ENCODE results near the gene BNIPL. TPM values are rescaled to one million over a fixed set of nuclear protein-coding genes. Genes with fewer than 3 reads are reported as not detected.

Gene BNIPL
- total and polyA plus RNA-seq, 2 of the 13 experiments (the other 11 are each of a cell fraction or from before 2014, with no cell fraction given), result 0.40 to 1.1 TPM

DNA sequence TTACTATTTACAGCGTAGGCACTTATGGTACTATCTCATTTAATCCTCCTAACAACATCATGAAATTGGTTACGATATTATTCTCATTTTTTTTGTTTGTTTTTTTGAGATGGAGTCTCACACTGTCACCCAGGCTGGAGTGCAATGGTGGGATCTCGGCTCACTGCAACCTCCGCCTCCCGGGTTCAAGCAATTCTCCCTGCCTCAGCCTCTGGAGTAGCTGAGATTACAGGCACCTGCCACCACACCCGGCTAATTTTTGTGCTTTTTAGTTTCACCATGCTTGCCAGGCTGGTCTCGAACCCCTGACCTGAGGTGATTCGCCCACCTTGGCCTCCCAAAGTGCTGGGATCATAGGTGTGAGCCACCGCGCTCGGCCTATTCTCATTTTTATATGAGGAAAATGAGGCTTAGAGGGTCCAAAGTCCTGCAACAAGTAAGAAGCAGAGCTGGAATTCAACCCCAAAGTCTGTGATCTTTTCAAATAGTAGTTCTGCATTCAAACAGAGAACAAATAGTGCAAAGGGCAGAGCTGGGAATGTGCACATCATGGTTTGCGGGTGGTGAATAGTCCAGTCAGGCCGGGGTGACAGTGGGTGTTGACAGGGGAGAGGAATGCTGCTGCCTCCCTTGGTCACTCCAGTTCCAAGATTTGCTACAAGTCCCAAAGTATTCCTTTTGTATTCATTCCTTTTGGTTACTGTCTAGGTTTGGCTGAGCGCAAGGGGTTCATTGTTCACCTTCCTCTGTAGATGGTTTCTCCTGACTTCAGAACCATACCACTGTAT lies 23.5 kb upstream of the BNIPL start (continued):
- TF ChIP-seq HOXD1 (CRISPR knock-in tag; IDR thresholded peaks at IDR 0.05) (no peak), HNRNPUL1 (IDR thresholded peaks at IDR 0.05; ENCODE audit: low read depth, low read length) (no peak), RBM39 (IDR thresholded peaks at IDR 0.05; ENCODE audit: low read depth, low read length, poor library complexity, severe bottlenecking) (no peak), ZBTB3 (CRISPR knock-in tag; IDR thresholded peaks at IDR 0.05; ENCODE audit: borderline replicate concordance, low read depth) (peak; percentile 21; the same call in 1 of the 2 replicates), ZNF232 (CRISPR knock-in tag; IDR thresholded peaks at IDR 0.05; ENCODE audit: borderline replicate concordance) (peak; percentile 8; the same call in 1 of the 2 replicates), PRDM4 (CRISPR knock-in tag; IDR thresholded peaks at IDR 0.05; ENCODE audit: borderline replicate concordance) (no peak), ZNF18 (CRISPR knock-in tag; IDR thresholded peaks at IDR 0.05; ENCODE audit: insufficient replicate concordance) (peak; percentile 91), SRF (IDR thresholded peaks at IDR 0.05; ENCODE audit: low read depth, low read length) (no peak), IRF9 (CRISPR knock-in tag; IDR thresholded peaks at IDR 0.05; ENCODE audit: borderline replicate concordance) (no peak), RXRA (CRISPR knock-in tag; IDR thresholded peaks at IDR 0.05) (peak; percentile 84), THAP9 (CRISPR knock-in tag; IDR thresholded peaks at IDR 0.05; ENCODE audit: borderline replicate concordance) (no peak), TCF7L2 (IDR thresholded peaks at IDR 0.05; ENCODE audit: low read depth, low read length) (no peak; the same call in 1 of the 2 replicates), MAZ (IDR thresholded peaks at IDR 0.05; ENCODE audit: borderline replicate concordance, low read depth, low read length) (no peak), MAZ (CRISPR knock-in tag; IDR thresholded peaks at IDR 0.05; ENCODE audit: low read depth) (no peak)
- TF ChIP-seq, protein P1, sequence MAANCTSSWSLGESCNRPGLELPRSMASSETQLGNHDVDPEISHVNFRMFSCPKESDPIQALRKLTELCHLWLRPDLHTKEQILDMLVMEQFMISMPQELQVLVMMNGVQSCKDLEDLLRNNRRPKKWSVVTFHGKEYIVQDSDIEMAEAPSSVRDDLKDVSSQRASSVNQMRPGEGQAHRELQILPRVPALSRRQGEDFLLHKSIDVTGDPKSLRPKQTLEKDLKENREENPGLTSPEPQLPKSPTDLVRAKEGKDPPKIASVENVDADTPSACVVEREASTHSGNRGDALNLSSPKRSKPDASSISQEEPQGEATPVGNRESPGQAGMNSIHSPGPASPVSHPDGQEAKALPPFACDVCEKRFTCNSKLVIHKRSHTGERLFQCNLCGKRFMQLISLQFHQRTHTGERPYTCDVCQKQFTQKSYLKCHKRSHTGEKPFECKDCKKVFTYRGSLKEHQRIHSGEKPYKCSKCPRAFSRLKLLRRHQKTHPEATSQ (CRISPR knock-in tag; IDR thresholded peaks at IDR 0.05; ENCODE audit: borderline replicate concordance), result no peak; the same call in 1 of the 2 replicates
- TF ChIP-seq, protein P2, sequence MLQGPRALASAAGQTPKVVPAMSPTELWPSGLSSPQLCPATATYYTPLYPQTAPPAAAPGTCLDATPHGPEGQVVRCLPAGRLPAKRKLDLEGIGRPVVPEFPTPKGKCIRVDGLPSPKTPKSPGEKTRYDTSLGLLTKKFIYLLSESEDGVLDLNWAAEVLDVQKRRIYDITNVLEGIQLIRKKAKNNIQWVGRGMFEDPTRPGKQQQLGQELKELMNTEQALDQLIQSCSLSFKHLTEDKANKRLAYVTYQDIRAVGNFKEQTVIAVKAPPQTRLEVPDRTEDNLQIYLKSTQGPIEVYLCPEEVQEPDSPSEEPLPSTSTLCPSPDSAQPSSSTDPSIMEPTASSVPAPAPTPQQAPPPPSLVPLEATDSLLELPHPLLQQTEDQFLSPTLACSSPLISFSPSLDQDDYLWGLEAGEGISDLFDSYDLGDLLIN (CRISPR knock-in tag; IDR thresholded peaks at IDR 0.05; ENCODE audit: borderline replicate concordance), result no peak
